RPMI8226 (cell line): Measurements from ENCODE around the gene ZNF697.

Experiments
- DNase-seq: peaks from one replicate; pipeline ENCODE4 v3.0.0-alpha.2; 2015

Gene ZNF697

DNA sequence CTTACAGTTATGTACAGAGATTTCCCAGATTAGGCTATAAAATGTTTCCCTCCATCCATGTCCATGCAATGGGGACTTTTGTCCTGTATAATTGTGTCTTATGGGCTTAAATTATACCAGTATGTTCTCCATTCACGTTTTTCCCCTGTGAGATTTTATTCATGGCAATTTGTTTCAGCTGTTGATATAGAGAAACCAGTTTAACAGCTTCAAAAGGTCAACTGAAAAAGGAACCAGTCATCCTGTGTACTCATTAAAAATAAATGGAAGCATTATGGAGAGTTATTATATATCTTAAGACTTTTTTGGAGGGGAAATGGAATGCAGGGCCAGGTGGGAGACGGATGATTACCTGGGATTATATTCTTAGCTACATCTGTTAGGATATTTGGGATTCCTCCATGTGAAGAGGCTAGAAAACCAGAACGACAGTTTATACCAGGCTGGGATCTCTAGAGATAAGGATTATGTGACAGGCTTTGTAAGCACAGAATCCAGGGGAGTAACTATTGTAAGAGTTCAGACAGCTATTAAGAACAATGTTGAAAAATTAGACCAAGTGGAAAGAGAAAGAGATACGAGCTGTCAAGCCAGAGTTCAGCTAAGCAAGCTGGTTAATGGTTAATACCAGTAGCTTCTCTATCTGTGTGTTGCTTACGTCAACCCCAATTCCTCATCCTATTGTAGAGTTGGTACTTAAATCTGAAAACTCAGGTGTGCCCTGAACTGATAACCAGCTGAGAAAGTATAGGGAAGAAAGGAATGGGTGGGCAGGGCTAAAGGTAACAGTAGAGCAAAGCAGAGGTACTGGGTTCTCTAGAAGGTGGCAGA is 12.4 kb upstream of the ZNF697 start:
- DNase-seq: no peak

DNA sequence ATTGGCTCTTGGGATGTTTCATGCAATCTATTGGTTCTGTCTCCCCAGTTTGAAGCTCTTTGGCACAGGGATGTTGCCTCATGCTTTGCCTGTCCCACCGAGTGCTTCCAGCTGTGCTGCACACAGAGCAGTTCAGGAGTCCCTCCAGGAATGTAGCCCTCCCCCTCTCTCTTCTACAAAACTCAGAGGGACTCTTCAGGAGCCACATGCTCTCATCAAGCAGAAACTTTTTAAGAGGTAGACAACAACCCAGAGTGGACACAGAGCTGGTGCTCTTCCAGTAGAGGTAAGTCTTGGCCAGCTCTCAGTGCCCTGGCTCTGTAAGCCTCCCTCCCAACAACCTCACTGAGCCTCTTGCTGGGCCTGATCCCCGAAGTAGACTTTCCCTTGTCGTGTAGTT is 11.6 kb upstream of the ZNF697 start:
- no peak for DNase-seq

DNA sequence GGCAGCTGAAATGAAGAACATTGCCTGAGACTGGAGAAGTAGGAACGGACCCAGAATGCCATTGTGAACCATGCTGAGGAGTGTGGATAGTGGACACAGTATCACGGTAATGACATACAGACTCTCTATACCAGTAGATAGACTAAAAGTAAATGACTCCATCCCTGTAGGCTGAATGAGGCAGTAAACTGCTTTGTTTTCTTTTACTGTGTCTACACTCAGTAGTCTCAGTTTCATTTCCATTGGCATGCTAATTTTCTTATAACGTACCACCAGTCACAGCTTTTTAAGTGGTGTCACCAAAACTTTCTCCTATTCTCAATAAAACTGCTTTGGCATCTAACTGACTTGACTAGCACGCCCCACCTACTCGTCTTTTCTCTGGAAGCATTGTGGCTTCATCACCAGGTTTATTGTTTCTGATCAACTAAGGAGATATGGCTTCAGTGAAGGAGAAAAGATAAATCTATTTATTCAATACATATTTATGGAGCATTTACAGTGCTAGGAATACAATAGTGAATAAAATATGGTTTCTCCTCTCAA is 8.4 kb upstream of the ZNF697 start:
- DNase-seq: no peak

DNA sequence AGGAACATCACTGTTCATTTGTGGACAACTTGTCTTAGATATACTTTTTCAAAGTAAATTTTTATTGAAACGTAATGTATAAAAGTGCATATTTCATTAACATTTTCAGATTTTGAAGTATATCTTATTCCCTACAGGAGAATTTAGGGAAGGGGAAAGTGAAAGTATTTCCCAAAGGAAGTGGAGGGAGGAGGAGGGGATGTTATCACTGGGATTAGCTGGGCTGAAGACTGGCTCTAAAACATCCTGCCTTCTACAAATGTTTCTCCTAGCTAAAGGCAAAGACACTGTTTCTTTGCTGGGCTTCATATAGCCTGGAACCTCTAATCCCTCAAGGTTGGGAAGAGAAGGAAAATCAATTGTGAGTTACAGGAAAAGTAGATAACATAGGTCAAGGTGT is 7.1 kb upstream of the ZNF697 start:
- DNase-seq: no peak

DNA sequence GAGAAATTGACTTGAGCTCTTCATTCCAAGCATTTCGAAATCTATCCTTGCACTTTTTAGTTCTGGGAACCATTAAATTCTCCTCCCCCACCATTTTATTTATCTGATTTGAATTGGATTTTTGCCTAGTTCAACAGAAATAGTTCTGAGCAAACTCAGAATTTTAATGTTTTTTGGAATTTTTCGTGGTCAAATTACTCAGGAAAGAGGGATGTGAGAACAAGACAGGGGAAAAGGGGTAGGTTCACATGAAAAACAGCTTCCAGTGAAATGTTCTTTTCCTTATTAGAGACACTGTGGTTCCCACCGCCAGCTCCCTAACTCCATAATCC is 5.7 kb upstream of the ZNF697 start:
- DNase-seq: no peak

DNA sequence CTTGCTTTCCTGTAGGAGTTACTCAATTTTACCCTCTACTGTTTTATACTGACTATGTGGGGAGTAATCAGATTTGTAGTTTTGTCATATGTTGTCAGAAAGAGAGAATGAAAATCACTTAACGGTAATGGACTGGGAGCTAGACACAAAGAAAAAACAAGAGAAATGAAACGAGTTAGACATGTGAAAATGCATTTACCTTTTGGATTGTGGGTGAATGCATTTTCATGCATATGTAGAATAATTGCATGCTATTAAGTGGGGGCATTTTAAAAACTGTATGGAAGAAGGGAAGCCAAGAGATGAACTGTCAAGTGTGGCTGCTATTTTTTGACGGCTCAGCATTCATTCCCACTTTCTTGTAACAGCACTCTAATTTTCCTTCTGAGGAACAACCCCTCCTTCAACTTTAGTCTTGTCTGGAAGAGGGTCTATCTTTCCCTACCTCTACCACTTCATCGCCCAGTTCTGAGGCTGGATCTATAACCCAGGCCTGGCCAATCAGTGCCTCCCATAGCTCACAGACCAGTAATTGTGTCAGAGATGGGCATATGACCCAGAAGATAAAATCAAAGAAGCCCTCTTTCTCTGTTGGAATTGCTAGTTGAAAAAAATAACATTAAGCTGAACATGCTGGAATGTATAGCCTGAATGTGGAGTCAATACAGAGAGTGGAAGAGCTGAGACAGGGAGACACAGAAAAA is 5.2 kb upstream of the ZNF697 start:
- DNase-seq: no peak

DNA sequence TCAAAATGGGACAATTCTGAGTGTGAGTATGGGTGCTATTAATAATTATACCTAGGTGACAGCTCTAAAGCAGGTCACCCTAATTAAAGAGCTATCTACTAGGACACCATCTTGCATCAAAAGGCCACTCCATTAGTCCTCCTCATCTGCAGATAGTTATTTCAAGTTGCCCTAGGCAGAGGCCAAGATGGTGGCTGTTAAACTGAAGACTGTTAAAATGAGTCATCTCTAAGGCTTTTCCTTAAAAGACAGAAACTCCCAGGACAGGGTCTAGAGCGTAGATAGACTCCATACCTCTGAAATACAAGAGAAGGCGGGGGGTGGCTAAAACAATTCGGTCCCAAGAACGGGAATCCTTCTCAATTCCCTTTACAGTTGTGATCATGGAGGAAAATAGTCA is 4.5 kb upstream of the ZNF697 start:
- DNase-seq: no peak

DNA sequence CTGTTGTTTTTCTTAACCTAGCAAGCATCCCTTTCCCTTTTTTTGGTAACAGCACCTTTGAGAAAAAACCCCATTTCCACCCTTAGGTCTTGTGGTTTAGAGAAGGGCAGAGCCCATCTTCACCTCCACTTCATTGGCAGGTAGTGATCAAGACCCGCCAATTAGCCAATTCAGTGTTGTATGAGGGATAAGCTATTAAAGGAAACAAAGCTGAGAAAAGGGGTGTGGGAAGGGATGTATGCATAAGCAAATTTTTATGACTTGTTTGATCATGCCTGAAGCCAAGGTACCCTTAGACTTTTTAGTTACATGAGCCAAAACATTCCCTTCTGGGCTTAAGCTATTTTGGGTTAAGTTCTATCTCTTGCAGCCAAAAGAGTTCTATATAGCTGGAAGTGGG is 3.6 kb upstream of the ZNF697 start:
- no peak for DNase-seq

DNA sequence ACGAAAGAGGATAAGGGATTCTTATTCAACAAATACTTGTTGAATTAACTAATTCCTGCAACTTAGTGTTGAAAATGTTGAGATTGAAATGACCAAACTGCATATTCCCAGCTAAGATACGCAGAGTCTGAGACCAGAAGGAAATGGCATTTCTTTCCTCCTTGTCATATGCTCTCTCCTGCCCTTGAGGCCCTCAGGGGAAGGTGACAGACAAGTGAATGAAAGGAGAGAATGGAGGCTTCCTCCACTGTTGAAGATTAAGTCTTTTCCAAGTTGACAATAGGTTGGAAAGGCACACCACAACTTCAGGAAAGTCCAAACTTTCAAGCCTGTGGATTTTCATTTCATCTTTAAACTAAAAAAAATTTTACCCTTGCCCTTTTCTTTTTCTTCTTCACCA is 3.1 kb upstream of the ZNF697 start:
- DNase-seq: no peak

DNA sequence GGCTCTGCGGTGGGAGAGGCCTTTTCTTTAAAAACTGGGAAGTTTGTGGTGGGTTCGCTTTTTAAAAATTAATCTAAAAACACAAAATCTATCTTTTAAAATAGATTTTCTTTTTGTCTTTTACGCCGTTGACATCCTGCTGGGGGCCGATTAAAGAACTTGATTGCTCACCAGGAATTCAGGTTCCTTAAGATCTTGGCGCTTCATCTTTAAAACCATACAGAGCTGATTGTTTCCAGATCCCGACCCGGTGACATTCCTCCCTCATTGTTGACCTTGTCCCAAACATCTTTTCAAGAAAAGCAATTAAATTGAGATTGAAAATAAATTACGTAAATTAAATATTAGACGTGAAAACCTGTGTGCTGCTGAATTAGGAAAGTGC is 546 bp upstream of the ZNF697 start:
- DNase-seq: no peak

DNA sequence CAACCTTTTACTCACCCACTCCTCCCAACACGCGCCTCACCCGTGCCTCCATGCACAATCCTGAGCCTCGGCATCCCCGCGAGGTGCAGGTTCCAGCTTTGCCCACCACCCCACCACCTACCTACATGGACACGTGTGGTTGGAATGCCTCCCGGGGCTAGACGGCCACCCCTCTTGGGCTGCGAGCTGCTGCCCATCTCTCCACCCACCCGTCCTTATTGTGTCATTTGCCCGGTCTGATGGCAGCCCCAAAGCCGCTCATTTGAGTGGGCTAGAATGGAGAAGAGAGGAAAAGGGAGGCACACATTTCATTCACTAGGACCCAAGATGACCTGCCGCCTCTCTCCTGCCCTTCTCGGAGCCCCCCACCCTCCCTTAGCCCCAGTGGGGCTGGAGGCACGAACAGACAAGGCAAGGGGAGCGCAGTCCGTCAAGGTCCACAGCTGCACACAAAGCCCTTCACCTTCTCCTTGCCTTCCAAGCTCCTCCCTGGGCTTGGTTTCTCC is 785 bp downstream of the ZNF697 start:
- DNase-seq: no peak

DNA sequence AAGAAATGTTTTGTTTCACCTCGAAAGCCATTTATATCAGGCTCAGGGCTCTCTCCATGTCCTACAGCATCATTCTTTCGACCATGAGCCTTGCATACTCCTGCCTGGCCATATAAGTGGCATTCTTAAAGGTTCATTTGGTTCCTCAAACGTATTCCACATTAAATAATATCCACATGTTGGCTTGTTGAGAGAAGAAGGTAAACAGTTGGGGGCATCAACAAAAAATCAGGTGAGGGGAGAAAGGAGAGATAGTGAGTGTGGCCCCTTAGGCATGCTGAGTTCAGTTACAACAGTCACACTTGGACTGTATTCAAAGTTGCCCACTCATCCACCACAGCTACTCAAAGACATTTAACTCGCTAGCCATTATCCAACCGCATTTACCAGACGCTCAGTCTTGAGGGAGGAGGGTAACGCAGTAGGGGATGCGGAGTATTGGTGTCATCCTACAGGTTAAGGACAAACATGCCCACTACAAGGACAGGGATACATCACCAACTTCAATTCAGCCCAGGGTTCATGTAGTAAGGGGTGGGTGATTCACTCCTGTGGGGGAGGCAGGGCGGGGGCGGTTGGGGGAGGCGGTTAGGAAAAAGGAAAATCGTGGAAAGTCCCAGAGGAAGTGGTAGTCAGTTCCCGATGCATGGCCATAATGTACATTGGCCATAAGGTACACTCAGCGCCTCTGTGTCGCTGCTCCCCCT is 1.4 kb downstream of the ZNF697 start:
- no peak for DNase-seq

DNA sequence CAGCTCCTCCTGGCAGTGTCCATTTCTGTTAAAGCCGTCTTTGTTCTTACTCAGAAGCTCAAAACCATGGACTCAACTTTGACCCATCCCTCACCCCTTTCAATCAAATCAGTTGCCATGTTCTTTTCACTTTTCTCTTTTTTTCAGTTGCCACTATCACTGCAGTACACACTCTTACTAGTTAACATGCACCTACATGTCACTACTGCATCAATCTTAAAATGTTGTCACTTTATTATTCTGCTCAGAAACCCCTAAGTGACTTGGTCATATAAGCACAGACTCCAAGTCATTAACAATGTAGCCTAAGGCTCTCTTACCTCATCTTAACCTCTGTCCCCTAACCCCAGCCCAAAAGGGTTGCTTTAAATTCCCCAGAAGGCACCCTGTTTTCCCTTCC is 9.0 kb downstream of the ZNF697 start:
- DNase-seq: no peak

DNA sequence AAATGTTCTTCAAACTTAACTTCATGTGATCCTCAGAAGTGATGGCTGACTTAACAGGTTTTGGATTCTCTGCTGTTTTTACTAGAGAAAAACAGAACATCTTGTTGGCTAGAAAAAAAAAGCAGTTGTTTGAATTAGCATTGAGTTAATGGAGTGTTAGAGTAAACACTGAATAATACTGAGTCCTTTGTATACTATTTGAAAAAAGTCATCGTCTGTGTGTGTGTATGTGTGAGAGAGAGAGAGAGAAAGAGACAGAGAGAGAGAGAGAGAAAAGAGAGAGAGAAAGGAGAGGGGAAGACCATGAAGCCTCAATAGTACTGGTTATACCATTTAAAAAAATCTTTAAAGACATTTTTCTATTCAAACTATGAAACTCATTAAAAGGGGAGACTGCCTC is 10.4 kb downstream of the ZNF697 start:
- no peak for DNase-seq

DNA sequence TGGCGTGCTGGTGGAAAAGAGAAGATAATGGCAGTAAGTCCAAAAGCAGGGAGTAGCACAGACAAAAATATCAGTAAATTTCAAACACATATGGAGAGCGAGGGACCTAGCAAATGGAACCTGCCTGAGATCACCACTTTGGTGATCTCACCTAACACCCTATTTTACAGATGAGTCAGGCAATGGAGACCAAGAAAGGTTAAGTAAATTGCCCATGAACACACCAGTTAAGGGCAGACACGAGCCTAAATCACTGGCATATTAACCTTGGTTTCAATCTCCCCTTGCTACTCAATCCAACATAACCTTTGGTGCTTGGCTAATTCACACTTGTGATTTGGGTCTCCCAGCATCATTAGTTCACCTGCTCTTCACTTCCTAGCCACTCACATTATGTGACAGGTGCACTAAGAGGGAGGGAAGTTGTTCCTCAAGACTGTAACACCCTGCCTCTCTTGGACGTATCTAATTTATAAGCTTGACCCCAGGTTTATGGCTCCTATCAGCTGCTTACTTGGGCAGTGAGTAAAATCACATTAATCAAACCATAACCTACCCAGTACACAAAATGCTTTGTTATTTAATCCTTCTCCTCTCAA is 11.5 kb downstream of the ZNF697 start:
- no peak for DNase-seq

DNA sequence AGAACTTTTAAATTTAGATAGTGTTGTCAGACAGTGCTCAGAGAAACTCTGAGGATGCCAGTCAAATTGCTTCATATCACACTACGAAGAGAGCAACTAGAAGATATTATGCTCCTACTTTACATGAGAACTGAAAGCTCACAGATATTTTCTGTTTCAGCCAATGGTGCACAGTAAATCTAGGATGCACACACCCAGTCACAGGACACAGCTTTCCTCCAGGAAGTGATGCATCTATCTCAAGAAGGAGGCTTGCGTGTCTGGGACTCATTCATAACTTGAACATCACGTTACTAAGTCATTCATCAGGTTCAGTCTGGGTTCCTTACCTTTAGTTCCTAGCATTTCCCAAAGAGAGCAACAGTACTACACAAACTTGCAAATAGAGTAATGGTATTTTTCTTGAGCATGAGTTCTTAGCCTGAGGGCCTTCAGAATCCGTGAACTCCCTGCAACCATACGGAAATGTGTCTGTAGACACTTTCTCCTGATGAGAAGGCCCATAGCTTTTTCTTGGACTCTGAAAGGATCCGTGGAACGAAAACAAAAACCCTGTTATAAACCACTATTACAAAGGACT is 12.2 kb downstream of the ZNF697 start:
- no peak for DNase-seq

DNA sequence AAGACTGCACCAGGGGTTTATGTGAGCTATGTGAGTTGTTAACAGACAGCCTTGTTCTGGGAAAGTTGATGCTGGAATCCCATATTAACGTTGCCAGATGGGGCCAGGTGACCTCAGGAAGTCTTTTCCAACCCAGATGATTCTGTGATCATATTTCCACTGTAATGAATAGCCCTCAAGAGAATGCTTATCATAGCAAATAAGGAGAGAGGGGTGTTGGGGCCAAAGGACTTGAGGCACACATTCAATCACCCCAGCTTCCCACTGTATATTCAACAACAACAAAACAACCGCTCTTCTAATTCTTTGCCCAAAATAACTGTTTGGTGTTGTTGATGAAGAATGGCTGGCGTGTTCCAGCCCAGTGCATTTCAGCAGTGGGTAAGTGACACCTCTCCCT is 14.1 kb downstream of the ZNF697 start:
- no peak for DNase-seq

DNA sequence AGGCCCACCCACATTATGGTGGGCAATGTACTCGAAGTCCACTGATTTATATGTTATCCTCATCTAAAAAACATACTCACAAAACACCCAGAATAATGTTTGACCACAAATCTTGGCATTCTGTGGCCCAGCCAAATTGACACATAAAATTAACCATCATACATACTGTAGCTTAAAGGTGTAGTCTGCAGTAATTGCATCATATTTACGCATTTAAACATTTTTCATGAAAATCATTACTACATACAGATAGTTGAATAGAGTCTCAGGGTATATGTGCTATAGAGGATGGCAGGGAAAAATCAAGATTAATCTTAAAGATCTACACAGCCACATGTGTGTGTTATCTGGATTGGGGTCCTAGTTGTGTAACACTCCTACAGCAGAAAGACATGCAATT is 14.5 kb downstream of the ZNF697 start:
- DNase-seq: no peak

DNA sequence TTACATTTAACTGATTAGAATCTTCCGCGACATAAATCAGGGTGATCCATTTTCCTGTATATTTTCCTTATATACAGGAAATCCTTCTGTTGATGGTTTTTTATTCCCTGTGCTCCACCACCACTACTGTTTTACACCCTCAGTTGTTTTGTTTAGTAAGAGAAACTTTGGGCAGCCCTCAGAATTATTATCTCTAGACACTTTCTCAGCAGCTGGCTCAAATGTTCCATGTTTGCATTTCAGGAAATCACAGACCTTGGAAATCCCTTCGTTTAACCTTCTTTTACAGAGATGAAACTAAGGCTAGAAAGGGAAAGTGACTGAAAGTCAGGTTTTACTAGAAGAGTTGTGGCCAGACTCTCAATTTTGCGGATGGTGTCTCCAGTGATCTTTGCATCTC is 15.2 kb downstream of the ZNF697 start:
- no peak for DNase-seq

DNA sequence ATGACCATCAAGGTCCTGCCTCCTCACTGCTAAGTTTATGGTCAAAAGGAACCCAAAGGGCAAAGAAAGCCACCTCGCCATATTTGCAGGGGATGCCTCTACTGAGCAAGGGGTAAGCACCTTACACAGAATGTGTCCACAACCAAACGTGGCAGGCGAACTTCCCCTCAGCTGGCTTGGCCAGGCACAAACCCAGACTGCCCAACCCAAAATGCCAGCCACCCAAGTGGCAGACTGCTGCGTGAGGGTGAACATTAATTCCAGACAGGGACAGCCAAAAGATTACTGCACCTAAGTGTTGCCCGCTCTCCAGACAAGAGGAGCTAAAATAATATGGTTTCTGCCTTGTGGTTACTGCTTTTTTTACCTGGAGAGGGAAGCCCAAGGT is 16.0 kb downstream of the ZNF697 start:
- DNase-seq: no peak

DNA sequence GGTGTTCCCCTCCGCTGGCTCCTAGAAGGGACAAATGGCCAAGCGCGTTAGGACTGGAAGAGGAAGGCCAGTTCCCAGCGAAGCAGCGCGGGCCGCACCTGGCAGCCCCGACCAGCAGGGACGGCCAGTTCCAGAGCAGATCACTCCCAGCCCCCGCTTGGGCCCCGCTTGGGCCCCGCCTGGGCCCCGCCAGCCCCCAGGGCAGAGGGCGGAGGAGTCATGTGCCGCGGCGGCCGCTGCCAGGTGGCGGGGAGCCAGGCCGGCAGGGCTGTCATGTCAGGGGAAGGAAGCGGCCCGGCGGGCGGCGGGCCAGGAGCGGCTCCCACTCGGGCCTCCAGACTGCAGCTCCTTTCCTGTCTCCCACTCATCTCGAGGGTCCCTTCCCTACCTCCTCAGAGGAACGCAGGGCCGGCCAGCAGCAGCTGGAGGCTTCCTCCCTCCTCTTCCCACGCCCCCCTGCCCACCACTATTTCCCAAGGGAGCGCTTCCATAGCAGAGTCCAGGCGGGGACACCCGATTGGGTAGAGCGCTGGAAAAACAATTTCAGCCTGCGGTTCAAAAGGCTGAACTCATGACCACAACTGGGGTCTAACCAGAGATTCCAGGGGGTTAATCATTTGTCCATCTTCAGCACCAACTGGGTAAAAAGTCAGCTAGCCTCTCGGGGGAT is 16.5 kb downstream of the ZNF697 start:
- DNase-seq: peak; percentile 39

DNA sequence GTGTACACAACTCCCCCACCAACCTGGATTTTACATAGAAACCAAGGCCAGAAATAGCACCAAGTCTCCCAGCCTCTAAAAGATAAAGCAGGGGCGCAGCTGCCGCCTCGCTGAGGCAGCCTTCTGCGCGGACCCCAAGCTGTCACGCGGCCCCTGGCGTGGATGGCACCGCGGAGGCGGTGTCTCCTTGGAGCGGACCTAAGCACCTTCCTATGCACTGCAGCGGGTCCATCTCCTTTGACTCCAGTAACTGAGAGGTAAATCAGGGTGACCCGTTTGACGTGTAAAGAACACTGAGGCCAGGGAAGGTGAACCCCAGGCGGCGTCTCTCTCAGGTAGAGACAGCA is 17.0 kb downstream of the ZNF697 start:
- DNase-seq: no peak

DNA sequence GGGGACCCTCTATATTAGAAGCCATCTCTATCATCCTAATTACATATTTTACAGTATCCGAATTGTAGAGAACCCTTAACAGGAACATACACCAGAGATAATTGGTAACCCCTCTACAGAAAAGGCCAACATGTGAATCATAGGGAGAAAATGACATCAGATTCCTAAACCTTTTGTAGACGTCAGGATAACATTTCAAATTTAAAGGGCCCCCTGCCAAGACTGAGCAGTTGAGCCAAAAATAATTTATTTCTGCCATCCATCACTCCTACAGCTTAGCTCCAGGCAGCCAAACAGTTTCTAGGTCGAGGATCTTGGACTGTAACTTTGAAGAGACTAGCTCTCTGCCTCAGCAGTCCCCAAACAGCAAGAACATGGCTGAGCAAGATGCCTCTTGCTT is 21.2 kb downstream of the ZNF697 start:
- no peak for DNase-seq
